ENCODE measurements around the gene MCF2L2. TPM values are rescaled to one million over a fixed set of nuclear protein-coding genes. Genes with fewer than 3 reads are reported as not detected.
A peak's percentile ranks its signal among the peaks of the same experiment; 100 is the strongest.

MCF2L2 gene
- total and polyA plus RNA-seq, 9 of the 15 experiments (the other 6 are each of a cell fraction or from before 2014, with no cell fraction given) = 0.56 to 4.2 (median 3.0) TPM

DNA sequence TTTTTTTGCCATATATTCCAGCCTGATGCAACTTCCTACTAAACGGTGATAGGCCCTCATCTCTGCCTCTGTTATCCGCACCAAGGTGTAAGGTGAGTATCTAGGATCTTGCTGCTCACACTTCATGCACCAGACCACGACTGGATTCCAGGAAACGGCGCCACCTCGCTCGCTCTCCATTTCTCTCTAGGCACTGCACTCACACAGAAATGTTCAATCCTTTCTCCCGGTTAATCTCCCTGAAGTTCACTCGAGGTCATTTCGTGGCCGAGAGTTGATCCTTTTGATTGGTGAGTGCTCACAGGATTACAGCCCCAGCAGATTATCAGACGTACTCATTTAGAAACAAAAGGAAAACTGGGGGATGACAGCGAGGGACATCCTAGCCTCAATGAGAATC lies 28.1 kb downstream of the MCF2L2 start (continued):
- TF ChIP-seq HES1 (IDR thresholded peaks at IDR 0.05; ENCODE audit: low read depth) = peak; percentile 61; the same call in 1 of the 2 replicates
- TF ChIP-seq NCOR1 (IDR thresholded peaks at IDR 0.05) = peak; percentile 15; the same call in 1 of the 2 replicates
- no peak for TF ChIP-seq TAL1 (IDR thresholded peaks at IDR 0.05)
- TF ChIP-seq SRF (CRISPR knock-in tag; IDR thresholded peaks at IDR 0.05) = no peak
- no peak for TF ChIP-seq E2F3 (CRISPR knock-in tag; IDR thresholded peaks at IDR 0.05)
- no peak for TF ChIP-seq ATF3 (IDR thresholded peaks at IDR 0.05)
- TF ChIP-seq ATF3 (CRISPR knock-in tag; conservative IDR thresholded peaks at IDR 0.05) = no peak
- TF ChIP-seq DPF2 (IDR thresholded peaks at IDR 0.05) = peak; percentile 50
- TF ChIP-seq RBM39 (optimal IDR thresholded peaks at IDR 0.05; ENCODE audit: low read depth, low read length) = no peak
- TF ChIP-seq KAT2B (IDR thresholded peaks at IDR 0.05; ENCODE audit: low read depth, low read length) = no peak
- TF ChIP-seq LARP7 (IDR thresholded peaks at IDR 0.05) = no peak
- TF ChIP-seq HOXB6 (CRISPR knock-in tag; IDR thresholded peaks at IDR 0.05; ENCODE audit: borderline replicate concordance) = no peak
- TF ChIP-seq CREB1 (IDR thresholded peaks at IDR 0.05) = no peak
- TF ChIP-seq CREB1 (CRISPR knock-in tag; IDR thresholded peaks at IDR 0.05) = no peak
- no peak for TF ChIP-seq TARDBP (IDR thresholded peaks at IDR 0.05)
- no peak for TF ChIP-seq PHB (CRISPR knock-in tag; IDR thresholded peaks at IDR 0.05)
- no peak for TF ChIP-seq RFX5 (IDR thresholded peaks at IDR 0.05; ENCODE audit: low read depth, low read length)
- TF ChIP-seq FOXJ3 (CRISPR knock-in tag; IDR thresholded peaks at IDR 0.05) = no peak
- no peak for TF ChIP-seq ZNF398 (CRISPR knock-in tag; IDR thresholded peaks at IDR 0.05)
- TF ChIP-seq PREB (CRISPR knock-in tag; IDR thresholded peaks at IDR 0.05) = no peak
- no peak for TF ChIP-seq ZHX1 (conservative IDR thresholded peaks at IDR 0.05; ENCODE audit: low read length)
- TF ChIP-seq RCOR1 (IDR thresholded peaks at IDR 0.05; ENCODE audit: borderline replicate concordance in 1 of 2, low read depth in 2 of 2, low read length in 2 of 2) = peak in 1 of 2 experiments; percentile 87; a peak in 2 of 4 replicates
- TF ChIP-seq TBP (optimal IDR thresholded peaks at IDR 0.05; ENCODE audit: low read depth, low read length) = no peak
- no peak for TF ChIP-seq PCBP2 (IDR thresholded peaks at IDR 0.05; ENCODE audit: low read depth, low read length, poor library complexity, severe bottlenecking)
- TF ChIP-seq CTBP1 (IDR thresholded peaks at IDR 0.05; ENCODE audit: borderline replicate concordance) = peak; percentile 79; the same call in 1 of the 2 replicates
